HG02981 (cell line): ENCODE data around the gene CHAC1.

ENCODE experiments used
- ATAC-seq: cut with Tn5 transposase; IDR thresholded peaks from one replicate; pipeline ENCODE4 v1.9.1; 2021; ENCODE audit warnings: mild to moderate bottlenecking, moderate library complexity; ENCODE audit not compliant: unreplicated experiment

CHAC1 gene

GRCh38 chr15:40922608-40923005, 30.7 kb upstream of the CHAC1 start:
- ATAC-seq = no peak

GRCh38 chr15:40923551-40923950, 29.7 kb upstream of the CHAC1 start:
- no peak for ATAC-seq

DNA sequence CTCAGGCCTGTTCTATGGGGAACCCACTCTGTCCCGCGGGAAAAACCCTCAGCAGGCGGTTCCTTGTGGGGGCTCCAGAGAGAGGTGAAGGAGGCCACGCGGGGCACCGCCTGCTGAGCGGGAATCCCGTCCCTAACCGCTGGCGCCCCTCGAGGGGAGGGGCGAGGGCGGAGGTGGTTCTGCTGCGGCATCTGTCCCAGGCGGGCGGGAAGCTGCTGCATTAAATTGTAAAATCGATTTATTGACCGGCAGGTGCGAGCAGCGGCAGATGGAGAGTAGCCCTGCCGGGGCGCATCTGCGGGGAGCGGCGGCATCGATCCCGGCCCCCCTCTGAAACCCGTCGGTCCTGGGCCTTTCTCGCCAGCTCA, 27.8 kb upstream of the CHAC1 start:
- no peak for ATAC-seq

- ATAC-seq = no peak
Observed at GRCh38 chr15:40925863-40926658, 27.2 kb upstream of the CHAC1 start.

DNA sequence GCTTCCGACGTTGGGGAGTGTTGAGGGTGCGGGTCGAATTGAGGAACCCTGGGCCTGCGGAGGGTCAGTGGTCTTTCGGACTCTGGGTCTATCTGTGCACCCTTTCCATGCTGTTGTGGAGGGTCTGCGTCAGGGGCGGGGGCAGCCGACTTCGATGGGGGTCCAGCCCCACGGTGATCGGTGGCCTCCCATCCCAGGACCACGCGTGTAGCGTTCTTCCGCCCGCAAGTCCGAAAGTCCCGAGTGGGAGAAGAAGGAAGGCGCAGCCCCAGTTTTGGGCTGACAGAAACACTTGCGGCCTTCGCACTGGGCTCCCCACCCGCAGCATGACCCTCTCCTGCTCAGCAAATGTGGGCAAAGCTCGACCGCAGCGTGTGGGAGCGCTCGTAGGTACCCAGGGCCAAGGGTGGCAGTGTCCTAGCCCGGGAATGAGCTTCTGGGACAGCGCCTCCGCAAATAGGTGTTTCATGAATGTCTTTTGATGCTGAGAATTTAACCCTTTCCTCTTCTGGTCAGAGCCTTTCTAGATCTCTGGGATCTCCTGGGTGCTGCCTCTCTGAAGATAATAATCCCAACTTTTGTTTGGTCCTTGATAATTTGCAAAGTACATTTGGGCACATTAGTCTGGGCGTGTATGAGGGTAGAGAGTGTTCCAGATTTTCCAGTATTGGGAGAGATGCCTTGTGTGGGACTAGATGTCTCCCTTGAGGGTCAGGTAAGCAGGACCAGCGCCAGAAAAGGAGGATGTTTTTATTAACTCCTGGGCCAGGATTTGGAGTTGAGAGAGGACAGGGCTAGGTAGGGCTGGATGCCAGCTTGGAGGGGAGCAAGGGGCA, 26.4 kb upstream of the CHAC1 start:
- no peak for ATAC-seq

- ATAC-seq = no peak
Observed at GRCh38 chr15:40927495-40927872, 25.8 kb upstream of the CHAC1 start.

DNA sequence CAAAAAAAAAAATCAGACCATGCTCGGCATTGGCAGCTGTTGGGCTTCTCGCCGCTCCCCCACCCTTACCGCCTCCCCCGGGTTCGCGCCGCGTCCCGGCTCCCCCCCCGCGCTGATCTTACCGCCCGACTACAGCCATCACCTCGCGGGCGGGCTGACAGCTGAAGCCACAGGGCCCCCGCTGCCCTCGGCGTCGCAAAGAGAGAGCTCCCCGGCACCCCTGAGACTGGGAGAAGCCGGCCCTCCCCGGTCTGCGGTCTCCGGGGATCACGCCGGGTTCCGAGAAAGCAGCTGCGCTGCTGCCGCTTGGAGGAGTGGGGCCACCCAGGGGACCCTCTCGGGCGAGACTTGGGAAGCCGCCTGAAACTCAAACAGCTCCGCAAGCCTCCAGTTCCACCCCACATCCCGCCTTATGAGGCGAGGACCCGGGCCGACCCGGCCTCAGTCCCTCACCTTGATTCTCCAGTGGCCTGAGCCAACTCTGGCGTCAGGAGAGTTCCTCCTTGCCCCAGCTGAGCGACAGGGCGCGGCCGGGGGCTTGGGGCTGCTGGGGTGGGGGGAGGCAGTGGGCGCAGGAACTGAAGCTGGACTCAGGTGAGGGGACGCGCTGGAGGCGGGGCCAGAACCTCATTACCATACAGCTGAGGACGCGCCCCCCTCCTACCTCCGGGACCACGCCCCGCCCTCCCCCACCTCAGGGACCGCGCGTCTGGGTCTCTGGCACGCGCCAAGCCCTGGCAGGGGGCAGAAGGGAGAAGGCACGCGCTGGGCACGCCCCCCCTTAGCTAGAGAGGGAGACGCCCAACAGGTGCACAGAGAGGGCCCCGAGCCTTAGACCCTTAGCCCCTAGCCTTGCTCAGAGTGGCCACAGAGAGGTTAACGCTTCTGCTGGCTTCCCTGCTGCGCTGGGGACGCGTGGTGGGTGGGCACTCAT, 25.1 kb upstream of the CHAC1 start:
- no peak for ATAC-seq

GRCh38 chr15:40928821-40929659, 24.2 kb upstream of the CHAC1 start, which contains the start of gene DLL4:
DLL4 (plus strand) TSS chr15:40929340; CDS start chr15:40929669, 329 bp downstream.
- ATAC-seq = no peak

- no peak for ATAC-seq
Observed at GRCh38 chr15:40929660-40930429, 23.4 kb upstream of the CHAC1 start.

DNA sequence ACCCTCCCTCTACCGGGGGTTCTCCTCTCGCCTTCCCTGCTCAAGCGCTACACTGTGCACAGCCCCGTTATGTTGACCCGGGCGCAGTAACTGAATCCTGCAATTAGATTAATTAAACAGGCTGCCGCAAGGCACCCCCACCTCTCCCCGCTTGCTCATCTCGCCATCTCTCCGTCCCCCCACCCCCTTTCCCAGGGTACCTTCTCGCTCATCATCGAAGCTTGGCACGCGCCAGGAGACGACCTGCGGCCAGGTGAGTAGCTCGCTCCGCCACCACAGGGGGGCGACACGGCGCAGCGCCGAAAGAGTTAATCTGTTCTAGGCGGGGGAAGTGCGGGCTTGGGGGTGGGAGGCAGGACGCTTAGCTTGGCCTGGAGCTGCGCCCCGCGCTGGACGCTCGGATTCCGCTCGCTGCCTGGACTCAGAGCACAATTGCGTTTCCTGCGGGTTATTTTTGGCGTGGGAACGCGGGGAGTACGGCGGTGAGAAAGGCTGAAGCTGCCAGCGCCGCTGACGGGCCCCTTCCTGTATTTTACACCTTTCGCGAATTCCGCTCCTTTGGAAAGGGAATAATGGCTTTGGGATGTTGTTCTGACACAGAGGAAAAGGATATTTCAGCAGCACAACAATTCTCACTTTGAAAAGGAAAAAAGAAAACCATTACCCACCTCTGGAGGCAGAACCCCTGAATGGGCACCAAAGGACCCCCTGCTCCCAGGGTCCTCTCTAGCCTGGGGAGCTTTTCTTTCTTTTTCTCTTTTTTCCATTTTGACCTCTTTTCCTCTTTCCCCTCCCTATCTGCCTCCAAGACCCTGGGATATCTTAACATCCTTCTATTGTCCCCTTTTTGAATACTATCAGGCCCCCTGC, 22.6 kb upstream of the CHAC1 start:
- ATAC-seq = no peak

- no peak for ATAC-seq
Observed at GRCh38 chr15:40931300-40932142, 21.8 kb upstream of the CHAC1 start.

GRCh38 chr15:40932156-40932555, 21.1 kb upstream of the CHAC1 start:
- ATAC-seq = no peak

DNA sequence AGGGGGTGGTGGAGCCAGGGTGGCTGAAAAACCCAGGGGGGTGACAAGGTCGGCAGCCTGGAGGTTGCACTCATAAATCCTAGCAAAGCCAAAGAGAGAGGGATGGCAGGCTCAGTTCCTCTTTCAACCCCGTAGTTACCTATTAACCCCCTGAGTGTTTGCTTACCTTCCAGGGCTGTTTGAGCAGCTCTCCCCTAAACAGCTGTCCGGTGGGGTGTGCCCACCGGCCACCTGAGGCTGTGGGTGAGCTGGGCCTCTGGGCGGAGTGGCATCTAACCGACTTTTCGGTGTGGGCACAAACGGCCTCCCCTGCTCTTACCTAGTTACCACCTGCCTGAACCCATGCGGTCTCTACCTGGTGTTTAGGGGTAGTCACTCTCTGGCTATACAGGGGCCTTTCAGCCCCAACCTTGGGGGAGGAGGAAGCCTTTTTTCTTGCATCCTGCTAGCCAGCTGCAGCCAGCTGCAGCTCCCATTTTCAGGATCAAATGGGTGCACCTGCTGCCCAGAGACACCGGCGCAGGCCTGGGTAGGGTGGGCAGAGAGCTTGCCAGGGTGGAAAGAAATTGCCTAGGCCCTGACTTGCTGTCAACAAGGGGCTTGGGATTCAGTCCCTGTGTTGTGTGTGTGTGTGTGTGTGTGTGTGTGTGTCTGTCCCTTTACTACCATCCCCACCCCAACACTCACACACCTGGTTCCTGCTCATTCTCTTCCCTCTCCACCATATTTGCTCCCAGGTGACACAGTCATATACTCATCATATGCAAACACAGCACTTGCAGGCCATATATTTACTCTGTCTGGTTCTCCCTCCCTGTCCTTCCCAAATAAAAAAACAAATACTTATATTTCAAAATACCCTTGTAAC, 20.4 kb upstream of the CHAC1 start:
- no peak for ATAC-seq

DNA sequence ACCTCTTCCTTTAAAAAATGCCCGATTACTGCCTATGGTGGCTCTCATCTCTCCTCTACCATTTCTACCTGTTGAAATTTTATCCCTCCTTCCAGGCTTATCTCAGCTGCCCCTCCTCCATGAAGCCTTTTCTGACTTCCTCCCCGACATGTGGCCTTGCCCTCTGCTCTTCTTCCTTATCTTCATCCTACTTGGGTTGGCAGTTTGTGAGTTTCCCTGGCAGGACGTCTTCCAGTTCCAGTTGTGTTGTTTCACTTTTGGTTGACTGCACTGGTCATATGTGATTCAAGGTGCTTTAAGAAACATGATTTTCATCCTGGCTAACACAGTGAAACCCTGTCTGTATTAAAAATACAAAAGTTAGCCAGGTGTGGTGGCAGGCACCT, 19.8 kb upstream of the CHAC1 start:
- no peak for ATAC-seq

- ATAC-seq = no peak
Observed at GRCh38 chr15:40934457-40934856, 18.8 kb upstream of the CHAC1 start.

GRCh38 chr15:40936234-40936708, 17.0 kb upstream of the CHAC1 start:
- ATAC-seq = no peak
